Fibroblast of skin of right biceps (primary cell): ENCODE results near the gene SLX1A.
"Not testable (repeated sequence)": the region's sequence is repeated elsewhere in the genome, so short reads cannot be mapped to it uniquely, and the experiment has no call there.

Experiments used
- DNase-seq: peaks from one replicate; pipeline ENCODE4 v3.0.0-alpha.2; 2013

SLX1A gene

DNA sequence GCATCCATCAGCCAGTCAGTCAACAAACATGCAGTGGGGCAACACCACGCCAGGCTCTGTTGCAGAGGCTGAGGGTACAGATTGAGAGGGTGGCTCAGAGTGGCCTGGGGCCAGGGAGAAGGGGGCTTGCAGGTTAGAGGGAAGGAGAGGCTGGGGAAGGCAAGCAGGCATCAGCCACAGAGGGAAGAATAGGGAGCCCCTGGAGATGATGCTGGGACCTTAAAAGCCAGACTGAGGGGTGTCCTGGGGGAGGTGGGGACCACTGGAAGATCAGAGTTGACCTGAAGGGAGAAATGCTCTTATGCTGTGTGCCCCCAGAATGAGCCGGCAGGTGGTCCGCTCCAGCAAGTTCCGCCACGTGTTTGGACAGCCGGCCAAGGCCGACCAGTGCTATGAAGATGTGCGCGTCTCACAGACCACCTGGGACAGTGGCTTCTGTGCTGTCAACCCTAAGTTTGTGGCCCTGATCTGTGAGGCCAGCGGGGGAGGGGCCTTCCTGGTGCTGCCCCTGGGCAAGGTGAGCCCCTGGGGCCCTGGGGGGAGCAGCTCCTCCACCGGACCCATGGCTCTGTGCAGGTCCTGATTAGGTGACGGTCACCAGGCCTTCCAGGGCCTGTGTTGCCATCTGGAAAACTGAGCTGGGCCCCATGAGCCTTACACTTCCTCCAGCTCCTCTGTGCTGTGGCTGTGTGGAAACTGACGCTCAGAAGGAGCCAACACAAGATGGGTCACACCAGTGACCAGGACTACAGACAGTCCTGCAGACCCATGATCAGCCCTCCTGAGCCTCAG is 8.6 kb upstream of the SLX1A start:
- DNase-seq = no peak

DNA sequence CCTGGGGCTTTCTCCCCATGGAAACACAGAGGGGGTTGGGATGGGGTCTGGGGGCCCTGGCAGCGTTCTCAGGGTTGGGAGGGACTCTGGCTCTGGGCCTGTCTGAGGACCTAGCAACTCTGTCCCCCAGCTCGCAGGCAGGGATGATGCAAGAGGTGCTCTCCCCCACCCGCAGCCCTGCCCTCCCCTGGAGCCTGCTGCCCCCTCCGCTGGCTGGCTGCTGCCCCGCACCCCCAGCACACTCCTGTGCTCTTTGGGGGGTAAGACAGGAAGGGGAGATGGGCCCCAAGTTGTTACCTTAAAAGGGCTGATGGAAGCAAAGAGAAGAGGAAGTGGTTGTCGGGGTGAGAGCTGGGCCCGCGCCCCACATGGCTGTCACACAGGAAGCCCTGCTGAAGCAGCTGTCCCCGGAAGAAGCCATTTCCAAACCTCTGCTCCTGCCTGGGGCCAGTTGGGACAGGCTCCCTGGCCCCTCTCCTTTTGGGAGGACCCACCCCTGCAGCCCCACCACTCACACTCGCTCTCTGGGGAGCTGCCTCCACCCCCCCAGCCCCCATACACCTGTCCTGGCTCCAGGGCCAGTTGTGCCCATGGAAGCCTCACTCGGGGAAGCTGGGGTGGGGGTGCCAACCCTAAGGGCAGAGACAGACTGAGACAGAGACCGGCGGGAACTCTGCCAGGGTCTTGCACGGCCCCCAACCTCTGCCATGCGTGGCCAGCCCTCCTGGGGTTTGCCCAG is 7.8 kb upstream of the SLX1A start:
- no peak for DNase-seq

- DNase-seq = no peak
Observed at GRCh38 chr16:30186444-30186781, 7.3 kb upstream of the SLX1A start.

DNA sequence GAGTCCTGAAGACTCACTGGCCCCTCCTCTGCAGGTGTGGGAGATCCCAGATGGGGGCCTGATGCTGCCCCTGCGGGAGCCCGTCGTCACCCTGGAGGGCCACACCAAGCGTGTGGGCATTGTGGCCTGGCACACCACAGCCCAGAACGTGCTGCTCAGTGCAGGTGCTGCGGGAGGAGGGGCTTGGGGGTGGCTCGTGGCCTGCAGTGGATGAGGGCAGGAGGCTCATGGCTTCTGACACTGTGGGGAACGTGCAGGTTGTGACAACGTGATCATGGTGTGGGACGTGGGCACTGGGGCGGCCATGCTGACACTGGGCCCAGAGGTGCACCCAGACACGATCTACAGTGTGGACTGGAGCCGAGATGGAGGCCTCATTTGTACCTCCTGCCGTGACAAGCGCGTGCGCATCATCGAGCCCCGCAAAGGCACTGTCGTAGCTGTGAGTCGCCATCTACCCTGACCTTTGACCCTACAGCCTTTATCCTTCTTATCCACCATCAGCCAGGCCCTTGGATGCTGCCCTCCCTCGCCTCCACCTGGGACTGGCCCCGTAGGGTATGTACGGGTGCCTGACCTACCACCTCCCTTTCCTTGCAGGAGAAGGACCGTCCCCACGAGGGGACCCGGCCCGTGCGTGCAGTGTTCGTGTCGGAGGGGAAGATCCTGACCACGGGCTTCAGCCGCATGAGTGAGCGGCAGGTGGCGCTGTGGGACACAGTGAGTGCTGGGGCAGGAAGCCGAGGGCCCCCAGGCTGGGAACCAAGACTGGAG is 6.7 kb upstream of the SLX1A start:
- DNase-seq = peak; percentile 40

DNA sequence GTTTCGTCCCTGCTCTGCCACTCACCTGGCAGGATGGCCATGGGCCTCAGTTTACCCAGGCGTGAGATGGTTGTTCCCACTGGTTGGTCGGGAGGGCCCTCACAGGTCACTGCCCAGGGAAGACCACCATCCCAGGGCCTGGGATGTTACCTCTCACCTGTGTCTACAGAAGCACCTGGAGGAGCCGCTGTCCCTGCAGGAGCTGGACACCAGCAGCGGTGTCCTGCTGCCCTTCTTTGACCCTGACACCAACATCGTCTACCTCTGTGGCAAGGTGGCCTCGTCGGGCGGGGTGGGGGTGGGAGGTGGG is 6.2 kb upstream of the SLX1A start:
- no peak for DNase-seq

DNA sequence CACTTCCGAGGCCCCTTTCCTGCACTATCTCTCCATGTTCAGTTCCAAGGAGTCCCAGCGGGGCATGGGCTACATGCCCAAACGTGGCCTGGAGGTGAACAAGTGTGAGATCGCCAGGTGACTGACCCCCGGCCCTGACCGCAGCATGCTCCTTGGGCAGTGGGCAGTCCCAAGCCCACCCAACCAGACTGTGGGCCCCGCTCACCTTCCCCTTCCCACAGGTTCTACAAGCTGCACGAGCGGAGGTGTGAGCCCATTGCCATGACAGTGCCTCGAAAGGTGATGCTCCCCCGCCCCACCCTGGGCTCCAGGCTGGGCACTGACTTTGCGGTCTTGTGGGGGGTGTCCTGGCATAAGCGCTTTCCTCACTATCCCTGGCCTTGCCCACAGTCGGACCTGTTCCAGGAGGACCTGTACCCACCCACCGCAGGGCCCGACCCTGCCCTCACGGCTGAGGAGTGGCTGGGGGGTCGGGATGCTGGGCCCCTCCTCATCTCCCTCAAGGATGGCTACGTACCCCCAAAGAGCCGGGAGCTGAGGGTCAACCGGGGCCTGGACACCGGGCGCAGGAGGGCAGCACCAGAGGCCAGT is 5.6 kb upstream of the SLX1A start:
- DNase-seq = no peak

DNA sequence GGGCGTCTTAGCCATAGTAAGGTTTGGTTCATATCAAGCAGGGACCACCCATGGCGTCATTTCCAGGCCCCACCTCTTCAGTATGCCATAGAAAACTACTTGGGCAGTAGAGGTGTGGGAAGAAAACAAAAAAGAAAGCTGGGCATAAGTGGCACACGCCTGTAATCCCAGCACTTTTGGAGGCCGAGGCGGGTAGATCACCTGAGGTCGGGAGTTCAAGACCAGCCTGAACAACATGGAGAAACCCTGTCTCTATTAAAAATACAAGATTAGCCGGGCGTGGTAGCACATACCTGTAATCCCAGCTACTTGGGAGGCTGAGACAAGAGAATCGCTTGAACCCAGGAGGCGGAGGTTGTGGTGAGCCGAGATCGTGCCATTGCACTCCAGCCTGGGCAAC is 2.5 kb upstream of the SLX1A start:
- DNase-seq = not testable (repeated sequence)

DNA sequence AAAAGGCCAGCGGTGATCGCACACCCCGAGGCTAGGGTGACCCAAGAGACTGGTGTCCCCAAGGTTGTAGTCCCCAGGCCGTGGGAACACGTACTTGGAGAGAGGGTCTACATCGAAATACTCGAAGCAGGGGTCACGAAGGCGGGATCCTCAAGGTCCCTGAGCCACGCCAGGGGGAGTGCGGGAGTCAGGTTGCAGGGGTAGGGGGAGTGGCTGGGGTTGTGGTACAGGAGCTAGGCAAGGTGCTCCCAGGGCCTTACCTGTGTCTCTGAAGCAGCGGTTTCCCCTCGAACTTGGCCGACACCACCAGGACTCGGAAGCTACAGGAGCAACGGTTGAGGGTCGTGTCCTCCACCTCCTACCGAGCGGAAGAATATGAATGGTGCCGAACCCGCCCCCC is 577 bp upstream of the SLX1A start:
- DNase-seq = not testable (repeated sequence)

- DNase-seq = not testable (repeated sequence)
Observed at GRCh38 chr16:30194172-30194925, 674 bp downstream of the SLX1A start.

DNA sequence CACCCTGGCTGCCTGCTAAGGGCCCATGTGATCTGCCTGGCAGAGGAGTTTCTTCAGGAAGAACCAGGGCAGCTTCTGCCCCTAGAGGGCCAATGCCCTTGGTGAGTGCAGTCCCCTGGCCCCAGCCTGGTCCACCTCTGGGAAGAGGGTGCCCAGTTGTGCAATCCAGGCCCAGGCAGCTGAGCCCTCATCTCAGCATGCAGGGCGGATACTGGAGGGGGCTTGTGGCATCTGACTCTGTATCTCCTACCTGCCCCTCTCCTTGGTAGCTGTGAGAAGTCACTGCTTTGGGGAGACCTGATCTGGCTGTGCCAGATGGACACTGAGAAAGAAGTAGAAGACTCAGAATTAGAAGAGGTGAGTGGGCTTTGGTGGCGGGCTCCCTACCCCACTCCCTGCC is 3.3 kb downstream of the SLX1A start:
- not testable (repeated sequence) for DNase-seq

DNA sequence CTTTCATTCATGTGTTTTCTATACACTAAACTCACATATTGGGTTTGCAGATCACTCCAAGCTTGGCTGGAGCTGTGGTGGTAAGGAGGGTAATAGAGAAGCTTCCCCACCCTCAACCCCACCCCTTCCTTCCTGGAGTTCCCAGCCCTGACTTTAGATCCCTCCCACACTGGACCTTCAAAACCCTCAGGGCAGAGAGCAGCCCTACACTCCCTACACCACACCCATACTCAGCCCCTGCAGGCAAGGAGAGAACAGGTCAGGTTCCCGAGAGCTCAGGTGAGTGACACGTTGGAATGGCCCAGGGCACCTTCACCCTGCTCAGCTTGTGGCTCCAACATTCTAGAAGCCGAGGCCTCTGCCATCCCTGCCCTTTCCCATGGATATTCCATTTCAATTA is 5.4 kb downstream of the SLX1A start, which contains the start of gene SULT1A3:
SULT1A3 (plus strand) TSS at position 207 of the 400 bp plus-strand sequence. CDS start 1,474 bp downstream, outside the sequence.
- not testable (repeated sequence) for DNase-seq

- not testable (repeated sequence) for DNase-seq
Observed at GRCh38 chr16:30199608-30200343, 6.1 kb downstream of the SLX1A start.

DNA sequence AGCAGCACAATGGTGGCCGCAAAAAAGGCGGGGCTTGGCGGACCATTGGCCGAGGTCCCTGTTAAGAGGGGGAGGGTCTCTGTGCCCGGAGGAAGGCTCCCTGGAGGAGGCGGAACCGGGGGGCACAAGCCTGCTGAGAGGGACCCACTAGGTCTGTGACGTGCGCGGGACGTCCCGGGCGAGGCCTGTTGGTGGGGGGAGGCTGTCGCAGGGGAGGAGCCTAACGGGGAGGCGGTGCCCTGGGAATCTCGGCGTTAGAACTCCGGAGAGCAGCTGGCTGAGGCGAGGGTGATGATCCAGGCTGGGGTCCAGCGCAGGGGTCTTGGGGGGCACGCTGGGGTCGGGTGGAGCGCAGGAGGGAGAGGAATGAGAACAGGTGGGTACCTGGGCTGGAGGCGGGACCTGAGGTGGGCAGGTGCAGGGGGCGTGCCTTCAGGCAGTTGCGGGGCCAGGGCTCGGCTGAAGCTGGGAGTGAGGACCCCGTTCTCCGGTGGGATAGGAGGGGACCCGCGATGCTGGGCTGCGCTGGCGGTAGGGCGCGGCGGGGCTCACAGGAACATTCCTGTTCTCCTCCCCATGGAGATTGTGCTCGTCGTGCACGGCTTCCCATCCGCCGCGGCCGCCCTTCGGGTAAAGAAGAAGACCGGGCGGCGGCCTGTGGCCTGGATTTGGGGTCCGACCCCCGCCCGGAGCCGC is 12.0 kb downstream of the SLX1A start:
- DNase-seq = not testable (repeated sequence)

- not testable (repeated sequence) for DNase-seq
Observed at GRCh38 chr16:30206252-30206651, 12.6 kb downstream of the SLX1A start.

- DNase-seq = not testable (repeated sequence)
Observed at GRCh38 chr16:30207063-30207704, 13.5 kb downstream of the SLX1A start.

DNA sequence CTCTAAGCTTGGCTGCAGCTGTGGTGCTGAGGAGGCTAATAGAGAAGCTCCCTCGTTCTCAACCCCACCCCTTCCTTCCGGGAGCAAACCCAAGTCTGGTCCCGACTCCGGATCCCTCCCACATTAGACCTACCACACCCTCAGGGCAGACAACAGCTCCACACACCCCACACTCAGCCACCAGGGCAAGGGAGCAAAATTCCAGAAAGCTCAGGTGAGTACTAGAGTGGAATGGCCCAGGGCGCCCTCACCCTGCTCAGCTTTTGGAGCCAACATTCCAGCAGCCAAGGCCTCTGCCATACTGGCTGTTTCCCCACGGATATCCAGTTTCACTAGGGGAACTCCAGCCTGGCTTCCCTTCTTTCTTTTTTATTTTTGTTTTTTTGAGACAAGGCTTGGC is 15.4 kb downstream of the SLX1A start:
- not testable (repeated sequence) for DNase-seq

- not testable (repeated sequence) for DNase-seq
Observed at GRCh38 chr16:30211414-30211813, 17.7 kb downstream of the SLX1A start.

DNA sequence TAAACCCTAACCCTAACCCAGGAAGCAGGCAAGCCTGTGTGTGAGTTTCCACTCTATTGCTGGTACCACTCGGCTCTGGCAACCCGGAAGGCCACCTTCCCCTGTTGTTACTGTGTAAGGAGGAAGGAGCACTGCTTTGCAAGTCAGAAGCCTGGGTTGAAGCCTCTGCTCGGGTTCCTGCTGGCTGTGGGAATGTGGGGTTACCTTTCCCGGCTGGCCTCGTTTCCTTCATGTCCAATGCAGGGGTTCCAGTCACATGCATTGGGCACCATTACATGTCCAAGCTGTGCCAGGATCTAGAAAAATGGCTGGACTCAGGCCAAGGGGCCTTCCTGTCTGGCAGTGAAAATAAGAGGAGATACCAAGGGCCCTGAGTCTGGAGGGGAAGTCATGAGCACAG is 23.4 kb downstream of the SLX1A start:
- not testable (repeated sequence) for DNase-seq
